Measurements from ENCODE around the gene A3GALT2.

GRCh38 chr1:33321178-33321577 lies 280 bp upstream of the A3GALT2 start:
- TF ChIP-seq EZH2 (IDR thresholded peaks at IDR 0.05; ENCODE audit: borderline replicate concordance, insufficient read depth, low read length, poor library complexity, severe bottlenecking) = no peak
- TF ChIP-seq CTCF (IDR thresholded peaks at IDR 0.05; ENCODE audit: poor library complexity, severe bottlenecking) = no peak
